Astrocyte (in vitro differentiated cells and primary cell): Measurements from ENCODE around the gene YTHDF1.

Source experiments
- CTCF ChIP-seq: IDR thresholded peaks from 2 replicates; pipeline ENCODE4 v1.5.1; 2011; ENCODE audit warnings: low read depth, mild to moderate bottlenecking, inconsistent platforms, low read length, moderate library complexity; ENCODE audit not compliant: insufficient read depth
- EZH2 ChIP-seq: IDR thresholded peaks from 2 replicates; pipeline ENCODE4 v1.6.1; 2012; ENCODE audit warnings: mild to moderate bottlenecking, low read length, inconsistent platforms; ENCODE audit not compliant: insufficient read depth

GRCh38 chr20:63247671-63248228 is 31.8 kb upstream of the YTHDF1 start:
- TF ChIP-seq CTCF (no peak), EZH2 (no peak)
